HUES6 (cell line): ENCODE data around the gene FGFRL1.
A peak's percentile ranks its signal among the peaks of the same experiment; 100 is the strongest.

Experiments
- H3K27ac ChIP-seq: 2 replicates; pipeline ENCODE4 v1.7.0; 2013; ENCODE audit warnings: low read depth, mild to moderate bottlenecking, low read length, inconsistent platforms
- H3K27me3 ChIP-seq: 2 replicates; pipeline ENCODE4 v1.6.1; 2013; ENCODE audit warnings: low read length; ENCODE audit not compliant: control insufficient read depth, insufficient read depth
- H3K36me3 ChIP-seq: 2 replicates; pipeline ENCODE4 v1.6.1; 2013; ENCODE audit warnings: low read length; ENCODE audit not compliant: control insufficient read depth, insufficient read depth
- H3K4me1 ChIP-seq: 2 replicates; pipeline ENCODE4 v1.6.1; 2013; ENCODE audit warnings: low read length; ENCODE audit not compliant: control insufficient read depth, insufficient read depth
- H3K4me3 ChIP-seq: 2 replicates; pipeline ENCODE4 v1.5.1; 2013; ENCODE audit warnings: low read depth, low read length
- H3K9ac ChIP-seq: one replicate; pipeline ENCODE4 v1.6.1; 2013; ENCODE audit warnings: mild to moderate bottlenecking, low read length
- H3K9me3 ChIP-seq: 2 replicates; pipeline ENCODE4 v1.6.1; 2013; ENCODE audit warnings: low read depth, low read length; ENCODE audit not compliant: control insufficient read depth, insufficient read depth

FGFRL1 gene

GRCh38 chr4:978957-979701 is 32.3 kb upstream of the FGFRL1 start:
- Histone ChIP-seq H3K4me3 (no peak overlapping the region), H3K9me3 (peaks cover 5% of the 10 kb centered on the region), H3K36me3 (no peaks in the 10 kb centered on the region), H3K4me1 (peaks cover 11% of the 10 kb centered on the region; the same call in 1 of the 2 replicates), H3K9ac (no peak overlapping the region), H3K27me3 (peaks cover 14% of the 10 kb centered on the region), H3K27ac (no peak overlapping the region)

- peaks cover 29% of the 10 kb centered on the region for H3K27me3 ChIP-seq
- no peaks in the 10 kb centered on the region for H3K36me3 ChIP-seq
- H3K9ac ChIP-seq: no peak overlapping the region
- H3K4me3 ChIP-seq: no peak overlapping the region
- no peaks in the 10 kb centered on the region for H3K9me3 ChIP-seq
- peaks cover 22% of the 10 kb centered on the region; the same call in 1 of the 2 replicates for H3K4me1 ChIP-seq
- H3K27ac ChIP-seq: no peak overlapping the region
These were observed 29.1 kb upstream of the FGFRL1 start for GRCh38 chr4:982291-982690.

- Histone ChIP-seq H3K4me3 (no peak overlapping the region), H3K27me3 (peaks cover 34% of the 10 kb centered on the region), H3K27ac (no peak overlapping the region), H3K9me3 (no peaks in the 10 kb centered on the region), H3K9ac (no peak overlapping the region), H3K4me1 (peaks cover 22% of the 10 kb centered on the region; the same call in 1 of the 2 replicates), H3K36me3 (no peaks in the 10 kb centered on the region)
These were observed 28.6 kb upstream of the FGFRL1 start for GRCh38 chr4:982814-983213.

- H3K9ac ChIP-seq: no peak overlapping the region
- H3K9me3 ChIP-seq: no peaks in the 10 kb centered on the region
- H3K4me1 ChIP-seq: peaks cover 16% of the 10 kb centered on the region; the same call in 1 of the 2 replicates
- peak overlapping the region; percentile 45 for H3K4me3 ChIP-seq
- H3K36me3 ChIP-seq: no peaks in the 10 kb centered on the region
- H3K27me3 ChIP-seq: peaks cover 43% of the 10 kb centered on the region
- H3K27ac ChIP-seq: no peak overlapping the region
These were observed 26.9 kb upstream of the FGFRL1 start for GRCh38 chr4:984336-985054.

GRCh38 chr4:985123-985830 is 26.1 kb upstream of the FGFRL1 start:
- H3K9ac ChIP-seq: no peak overlapping the region
- H3K27me3 ChIP-seq: peaks cover 40% of the 10 kb centered on the region

GRCh38 chr4:986428-986878 is 25.0 kb upstream of the FGFRL1 start:
- no peak overlapping the region for H3K27ac ChIP-seq
- H3K27me3 ChIP-seq: peaks cover 40% of the 10 kb centered on the region
- H3K9me3 ChIP-seq: no peaks in the 10 kb centered on the region
- peaks cover 11% of the 10 kb centered on the region; the same call in 1 of the 2 replicates for H3K4me1 ChIP-seq
- peak overlapping the region; percentile 65 for H3K4me3 ChIP-seq
- no peaks in the 10 kb centered on the region for H3K36me3 ChIP-seq
- H3K9ac ChIP-seq: no peak overlapping the region

More at GRCh38 chr4:985123-985830, 26.1 kb upstream of the FGFRL1 start:
- H3K36me3 ChIP-seq: no peaks in the 10 kb centered on the region
- peak overlapping the region; percentile 45 for H3K4me3 ChIP-seq
- no peaks in the 10 kb centered on the region for H3K9me3 ChIP-seq
- H3K4me1 ChIP-seq: peaks cover 11% of the 10 kb centered on the region; the same call in 1 of the 2 replicates
- no peak overlapping the region for H3K27ac ChIP-seq

GRCh38 chr4:986879-987623 is 24.4 kb upstream of the FGFRL1 start, which contains the start of gene IDUA:
TSS of gene IDUA (plus strand) at chr4:987044. CDS start at chr4:987085, 41 bp downstream.
- Histone ChIP-seq H3K4me3 (peak within 1 kb of the TSS; percentile 65), H3K27ac (no peak within 1 kb of the TSS), H3K9ac (no peak within 1 kb of the TSS), H3K36me3 (no peaks in the 10 kb centered on the region), H3K27me3 (peaks cover 40% of the 10 kb centered on the region), H3K4me1 (peaks cover 11% of the 10 kb centered on the region; the same call in 1 of the 2 replicates), H3K9me3 (no peaks in the 10 kb centered on the region)

GRCh38 chr4:987624-988513 is 23.6 kb upstream of the FGFRL1 start:
- H3K4me3 ChIP-seq: peak overlapping the region; percentile 65
- H3K9ac ChIP-seq: no peak overlapping the region
- H3K27me3 ChIP-seq: peaks cover 40% of the 10 kb centered on the region
- no peaks in the 10 kb centered on the region for H3K9me3 ChIP-seq
- no peaks in the 10 kb centered on the region for H3K36me3 ChIP-seq
- H3K27ac ChIP-seq: no peak overlapping the region
- H3K4me1 ChIP-seq: peaks cover 11% of the 10 kb centered on the region; the same call in 1 of the 2 replicates

- Histone ChIP-seq H3K9me3 (no peaks in the 10 kb centered on the region), H3K27ac (no peak overlapping the region)
These were observed 22.4 kb upstream of the FGFRL1 start for GRCh38 chr4:988726-989721.

More at GRCh38 chr4:988726-989721, 22.4 kb upstream of the FGFRL1 start:
- H3K4me3 ChIP-seq: no peak overlapping the region
- H3K9ac ChIP-seq: no peak overlapping the region
- peaks cover 14% of the 10 kb centered on the region; the same call in 1 of the 2 replicates for H3K4me1 ChIP-seq
- no peaks in the 10 kb centered on the region for H3K36me3 ChIP-seq
- peaks cover 42% of the 10 kb centered on the region for H3K27me3 ChIP-seq
